Measurements from ENCODE around the gene PRDX5. TPM values are rescaled to one million over a fixed set of nuclear protein-coding genes. Genes with fewer than 3 reads are reported as not detected.
A peak's percentile ranks its signal among the peaks of the same experiment; 100 is the strongest.

PRDX5 gene
- total RNA-seq, 1 experiment from 2014 or later, result 381 TPM

DNA sequence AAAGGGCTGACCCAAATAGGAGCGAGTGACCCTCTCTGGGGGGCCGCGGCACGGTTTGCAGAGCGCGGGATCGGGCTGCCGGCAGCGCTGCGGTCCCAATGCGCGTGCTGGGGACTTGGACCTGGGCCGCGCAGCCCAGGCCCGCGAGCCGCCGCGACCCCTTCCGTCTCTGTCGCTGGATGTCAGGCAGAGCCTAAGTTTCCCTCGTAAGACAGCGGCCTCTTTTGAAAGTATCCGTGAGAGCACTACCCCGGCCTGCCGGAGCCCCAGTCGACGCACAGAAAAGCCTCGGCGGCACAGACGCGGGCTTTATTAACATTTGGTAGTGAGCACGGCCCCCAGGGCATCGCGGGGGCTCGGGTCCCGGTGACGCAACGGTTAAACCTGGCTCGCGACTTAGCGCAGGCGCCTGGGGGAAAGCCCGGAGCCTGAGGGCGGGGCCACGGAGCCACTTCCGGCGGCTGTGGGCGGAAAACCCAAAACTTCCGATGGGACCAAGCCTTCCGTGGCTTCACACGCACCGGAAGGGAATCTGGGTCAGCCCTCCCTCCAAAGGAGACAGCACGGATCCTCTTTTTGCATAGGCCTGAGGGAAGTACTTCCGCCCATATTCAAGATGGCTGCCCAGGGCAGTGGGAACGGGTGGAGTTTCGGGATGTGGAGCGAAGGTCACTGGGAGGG, 48.2 kb upstream of the PRDX5 start:
- no peaks in the 10 kb centered on the region for H3K36me3 ChIP-seq (ENCODE audit: low read depth)
- peak overlapping the region; percentile 78 for H2AFZ ChIP-seq
- intact Hi-C loops (cut with micrococcal nuclease; ENCODE audit: unreplicated experiment), result loop anchor here (1.0 kb wide), 5 partner anchors 16 to 65 kb away; partner anchors contain the start of genes ESRRA, FKBP2 and GPR137
- no peaks in the 10 kb centered on the region for H4K20me1 ChIP-seq (ENCODE audit: insufficient read depth)
- H3K4me1 ChIP-seq (replicated peaks; ENCODE audit: insufficient read depth), result peaks cover 25% of the 10 kb centered on the region
- ChIA-PET CTCF (interaction anchor here (0.5 to 1.0 kb wide), 5 partner anchors 18 to 1063 kb away, joined by 3 to 6 read pairs (median 5); partner anchors contain the start of gene PRDX5), POLR2A (ENCODE audit: unreplicated experiment) (interaction anchor here (0.5 to 0.7 kb wide), 6 partner anchors 18 to 1542 kb away, joined by 3 to 13 read pairs (median 4); partner anchors contain the start of genes FKBP2, HNRNPUL2 and TRMT112)
- H3K9me2 ChIP-seq (ENCODE audit: insufficient read depth), result no peaks in the 10 kb centered on the region
- TSS peak; percentile 59 for BruUV-seq (replicated peaks)
- no peaks in the 10 kb centered on the region for H3K27me3 ChIP-seq (ENCODE audit: insufficient read depth, low read depth)
- peaks cover 54% of the 10 kb centered on the region for H3F3A ChIP-seq (ENCODE audit: insufficient read depth, low read depth)
- peak overlapping the region; percentile 89 for H3K27ac ChIP-seq
- H3K79me2 ChIP-seq (ENCODE audit: low read depth), result peaks cover 25% of the 10 kb centered on the region
- H3K9me3 ChIP-seq (ENCODE audit: insufficient read depth, low read depth), result no peaks in the 10 kb centered on the region
- H3K4me3 ChIP-seq, result peak overlapping the region; percentile 63
- TF ChIP-seq, protein P1, sequence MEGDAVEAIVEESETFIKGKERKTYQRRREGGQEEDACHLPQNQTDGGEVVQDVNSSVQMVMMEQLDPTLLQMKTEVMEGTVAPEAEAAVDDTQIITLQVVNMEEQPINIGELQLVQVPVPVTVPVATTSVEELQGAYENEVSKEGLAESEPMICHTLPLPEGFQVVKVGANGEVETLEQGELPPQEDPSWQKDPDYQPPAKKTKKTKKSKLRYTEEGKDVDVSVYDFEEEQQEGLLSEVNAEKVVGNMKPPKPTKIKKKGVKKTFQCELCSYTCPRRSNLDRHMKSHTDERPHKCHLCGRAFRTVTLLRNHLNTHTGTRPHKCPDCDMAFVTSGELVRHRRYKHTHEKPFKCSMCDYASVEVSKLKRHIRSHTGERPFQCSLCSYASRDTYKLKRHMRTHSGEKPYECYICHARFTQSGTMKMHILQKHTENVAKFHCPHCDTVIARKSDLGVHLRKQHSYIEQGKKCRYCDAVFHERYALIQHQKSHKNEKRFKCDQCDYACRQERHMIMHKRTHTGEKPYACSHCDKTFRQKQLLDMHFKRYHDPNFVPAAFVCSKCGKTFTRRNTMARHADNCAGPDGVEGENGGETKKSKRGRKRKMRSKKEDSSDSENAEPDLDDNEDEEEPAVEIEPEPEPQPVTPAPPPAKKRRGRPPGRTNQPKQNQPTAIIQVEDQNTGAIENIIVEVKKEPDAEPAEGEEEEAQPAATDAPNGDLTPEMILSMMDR (conservative IDR thresholded peaks at IDR 0.05), result peak; percentile 35; the same call in 1 of the 2 replicates
- TF ChIP-seq EZH2 (IDR thresholded peaks at IDR 0.05; ENCODE audit: low read depth), result no peak
- H3K4me2 ChIP-seq, result peak overlapping the region; percentile 91
- DNase-seq, result peak; percentile 99

- Histone ChIP-seq H3F3A (ENCODE audit: insufficient read depth, low read depth) (peaks cover 53% of the 10 kb centered on the region), H3K36me3 (ENCODE audit: low read depth) (no peaks in the 10 kb centered on the region), H4K20me1 (ENCODE audit: insufficient read depth) (no peaks in the 10 kb centered on the region), H3K9me3 (ENCODE audit: insufficient read depth, low read depth) (no peaks in the 10 kb centered on the region), H3K4me2 (no peak overlapping the region), H3K79me2 (ENCODE audit: low read depth) (peaks cover 25% of the 10 kb centered on the region), H3K27ac (no peak overlapping the region), H3K4me1 (replicated peaks; ENCODE audit: insufficient read depth) (peaks cover 29% of the 10 kb centered on the region), H2AFZ (no peak overlapping the region), H3K4me3 (no peak overlapping the region), H3K9me2 (ENCODE audit: insufficient read depth) (no peaks in the 10 kb centered on the region), H3K27me3 (ENCODE audit: insufficient read depth, low read depth) (no peaks in the 10 kb centered on the region)
- ChIA-PET CTCF (interaction anchor here (1.0 to 1.1 kb wide), 2 partner anchors 29 to 57 kb away, joined by 3 to 5 read pairs; no protein-coding TSS in a partner anchor), POLR2A (ENCODE audit: unreplicated experiment) (interaction anchor here (0.7 kb wide), 1 partner anchor 662 kb away, joined by 18 read pairs; no protein-coding TSS in a partner anchor)
- intact Hi-C loops (cut with micrococcal nuclease; ENCODE audit: unreplicated experiment), result no loop called here
- TF ChIP-seq EZH2 (IDR thresholded peaks at IDR 0.05; ENCODE audit: low read depth), result no peak
- TF ChIP-seq, protein P1 (conservative IDR thresholded peaks at IDR 0.05), result no peak
- DNase-seq, result peak in 1 of 2 experiments; percentile 18
- no TSS peak for BruUV-seq (replicated peaks)
Observed at GRCh38 chr11:64275031-64275800, 42.7 kb upstream of the PRDX5 start.

GRCh38 chr11:64275841-64276240, 42.1 kb upstream of the PRDX5 start:
- CTCF ChIA-PET, result interaction anchor here (1.0 to 1.6 kb wide), 3 partner anchors 29 to 56 kb away, joined by 3 to 13 read pairs (median 5); partner anchors contain the start of gene PRDX5
- Histone ChIP-seq H3K4me3 (no peak overlapping the region), H3K79me2 (ENCODE audit: low read depth) (peaks cover 25% of the 10 kb centered on the region), H3K27ac (0 out of 2 replicates have a peak overlapping the region, but pooled peaks have one; percentile 27), H2AFZ (no peak overlapping the region), H3K27me3 (ENCODE audit: insufficient read depth, low read depth) (no peaks in the 10 kb centered on the region), H3K4me2 (no peak overlapping the region), H3K9me2 (ENCODE audit: insufficient read depth) (no peaks in the 10 kb centered on the region), H3F3A (ENCODE audit: insufficient read depth, low read depth) (peaks cover 49% of the 10 kb centered on the region), H3K9me3 (ENCODE audit: insufficient read depth, low read depth) (no peaks in the 10 kb centered on the region), H3K4me1 (replicated peaks; ENCODE audit: insufficient read depth) (peaks cover 29% of the 10 kb centered on the region), H3K36me3 (ENCODE audit: low read depth) (no peaks in the 10 kb centered on the region), H4K20me1 (ENCODE audit: insufficient read depth) (no peaks in the 10 kb centered on the region)
- TSS peak; percentile 13 for BruUV-seq (replicated peaks)
- intact Hi-C loops (cut with micrococcal nuclease; ENCODE audit: unreplicated experiment), result loop anchor here (2.0 kb wide), 3 partner anchors 41 to 83 kb away; partner anchors contain the start of genes RPS6KA4 and VEGFB
- TF ChIP-seq, protein P1 (conservative IDR thresholded peaks at IDR 0.05), result no peak
- TF ChIP-seq EZH2 (IDR thresholded peaks at IDR 0.05; ENCODE audit: low read depth), result no peak
- POLR2A ChIA-PET (ENCODE audit: unreplicated experiment), result interaction anchor here (0.7 kb wide), 2 partner anchors 27 to 662 kb away, joined by 7 to 18 read pairs; no protein-coding TSS in a partner anchor
- DNase-seq, result peak in 1 of 2 experiments; percentile 26

Measured in PC-9 (cell line).